Activated CD8-positive, alpha-beta memory T cell treated with anti-CD3 and anti-CD28 coated beads, Interleukin-2, amount 50 U/mL, for 4 hours (primary cell): Measurements from ENCODE around the gene ATPAF2.

Source experiments
- DNase-seq: peaks from one replicate; pipeline ENCODE4 v3.0.0-alpha.2; 2020

ATPAF2 gene

DNA sequence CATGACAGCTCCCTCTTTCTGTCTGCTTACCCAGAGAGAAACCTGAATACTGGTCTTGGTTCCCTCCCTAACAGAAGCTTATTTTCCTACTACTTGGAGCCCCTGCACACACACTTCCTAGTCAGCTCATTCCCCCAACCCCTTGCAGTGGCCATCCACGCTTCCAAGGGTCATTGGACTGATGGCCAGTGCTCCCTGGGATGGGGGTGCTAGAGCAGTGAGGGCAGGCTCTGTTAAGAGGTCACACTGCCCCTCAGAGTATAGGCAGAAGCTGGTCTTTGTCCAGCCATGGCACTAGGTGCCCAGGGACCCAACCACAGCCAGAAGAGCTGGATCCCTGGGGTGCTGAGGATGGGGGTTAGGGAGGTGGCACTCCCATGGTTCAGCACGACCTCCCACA, 53.8 kb downstream of the ATPAF2 start:
- DNase-seq, result no peak

GRCh38 chr17:17983776-17984175, 55.2 kb downstream of the ATPAF2 start:
- no peak for DNase-seq

DNA sequence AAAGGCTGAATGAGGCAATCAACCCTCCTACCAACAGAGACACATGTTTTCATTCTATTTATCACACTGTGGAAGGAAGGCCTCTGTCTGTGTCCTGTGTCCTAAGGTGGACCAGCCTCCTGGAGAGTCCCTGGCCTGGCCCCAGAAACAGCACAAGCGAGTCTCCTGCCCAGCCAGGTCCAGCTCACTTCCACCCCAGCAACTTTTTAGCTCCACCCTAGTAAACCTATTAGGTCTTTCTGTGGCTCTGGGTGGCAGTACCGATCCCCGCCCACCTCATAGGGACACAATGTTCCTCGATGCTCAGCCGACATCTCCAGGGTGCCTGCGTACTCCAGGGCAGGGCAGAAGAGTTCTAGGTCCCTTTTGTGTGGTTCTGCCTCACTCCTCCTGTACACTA, 55.6 kb downstream of the ATPAF2 start:
- DNase-seq, result no peak

- no peak for DNase-seq
These were observed 56.2 kb downstream of the ATPAF2 start for GRCh38 chr17:17982801-17983200.

- DNase-seq, result no peak
These were observed 57.6 kb downstream of the ATPAF2 start for GRCh38 chr17:17981330-17981729.

- no peak for DNase-seq
These were observed 59.2 kb downstream of the ATPAF2 start for GRCh38 chr17:17979778-17980177.

DNA sequence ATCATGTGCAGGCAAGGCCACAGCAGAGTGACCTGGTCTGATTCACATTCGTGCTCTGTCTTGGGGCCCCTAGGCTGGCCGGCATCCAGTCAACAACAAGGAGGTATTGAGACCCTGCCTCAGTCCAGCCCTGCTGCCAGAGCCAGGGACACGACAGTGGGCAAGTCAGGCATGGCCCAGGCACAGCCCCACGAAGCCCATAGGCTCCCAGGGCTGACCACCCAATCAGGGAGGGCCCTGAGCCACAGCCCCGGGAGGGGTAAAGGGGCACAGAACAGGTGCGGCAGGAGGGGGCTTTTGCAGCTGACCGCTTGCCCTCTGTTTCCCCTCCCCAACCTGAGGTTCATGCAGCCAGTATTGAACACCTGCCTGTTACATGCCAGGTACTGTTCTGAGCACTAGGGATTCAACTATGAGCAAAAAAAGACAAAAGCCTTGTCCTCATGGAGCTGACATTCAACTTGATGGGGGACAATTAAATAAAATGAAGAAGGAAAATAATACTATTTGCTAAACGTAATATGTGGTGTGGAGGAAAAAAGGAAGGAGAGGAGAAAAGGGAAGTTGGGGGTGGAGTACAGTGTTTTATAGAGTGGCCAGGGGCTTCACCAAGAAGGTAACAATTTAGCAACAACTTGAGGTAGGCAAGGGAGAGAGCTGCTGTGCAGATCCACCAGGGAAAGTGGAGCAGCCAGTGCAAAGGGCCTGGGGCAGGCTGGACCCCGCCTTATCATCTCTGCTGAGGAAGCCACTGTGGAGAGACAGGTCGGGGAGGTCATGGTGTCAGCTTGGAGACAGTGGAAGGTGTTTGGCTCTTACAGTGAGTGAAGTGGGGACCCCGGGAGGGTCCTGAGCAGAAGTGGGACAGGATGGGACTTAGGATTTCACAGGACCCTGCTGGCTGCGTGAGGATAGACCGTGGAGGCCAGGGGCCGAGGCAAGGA, 60.2 kb downstream of the ATPAF2 start:
- DNase-seq, result no peak

GRCh38 chr17:17976931-17977570, 61.9 kb downstream of the ATPAF2 start:
- DNase-seq, result no peak

DNA sequence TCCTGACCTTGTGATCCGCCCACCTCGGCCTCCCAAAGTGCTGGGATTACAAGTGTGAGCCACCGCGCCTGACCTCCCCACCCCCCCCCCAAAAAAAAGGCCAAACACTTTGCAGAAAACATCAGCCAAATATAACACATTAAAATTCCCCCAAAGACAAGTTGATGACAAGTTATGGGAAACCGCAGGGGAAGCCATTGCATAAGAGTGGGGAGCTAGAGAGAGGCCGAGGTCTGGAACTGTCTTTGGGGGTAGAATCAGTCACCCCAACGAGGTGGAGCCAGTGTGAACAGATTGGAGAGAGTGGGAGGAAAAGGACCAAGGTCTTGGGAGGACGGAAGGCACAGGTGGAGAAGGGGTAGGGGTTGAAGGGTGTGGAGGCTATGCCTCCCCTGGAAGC, 63.5 kb downstream of the ATPAF2 start:
- DNase-seq, result no peak

DNA sequence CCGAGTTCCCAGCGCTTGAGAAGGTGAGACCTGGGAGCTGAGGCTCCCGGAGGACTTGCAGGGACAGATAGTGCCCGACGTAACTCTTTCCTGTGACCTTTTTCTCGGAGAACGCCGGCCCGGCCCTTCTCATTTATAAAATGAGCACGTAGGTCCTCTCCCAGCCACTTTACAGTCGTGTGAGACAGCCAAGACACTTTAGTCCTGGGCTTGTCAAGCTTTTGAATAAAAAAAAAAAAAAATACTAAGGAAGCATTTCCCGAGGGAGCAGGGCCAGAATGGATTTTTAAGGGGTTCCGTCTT, 66.1 kb downstream of the ATPAF2 start:
- DNase-seq, result no peak

- DNase-seq, result peak; percentile 100
These were observed 66.6 kb downstream of the ATPAF2 start, which contains the start of the genes DRC3 and TOM1L2 for GRCh38 chr17:17972126-17972951. Gene DRC3, plus strand, starts transcription at chr17:17972862. Its CDS starts 4,737 bp downstream, at chr17:17977599. Gene TOM1L2, minus strand, starts transcription at chr17:17972400. Its CDS starts 87 bp downstream, at chr17:17972313.

GRCh38 chr17:17971431-17972125, 67.4 kb downstream of the ATPAF2 start:
- DNase-seq, result peak; percentile 31

GRCh38 chr17:17970699-17971430, 68.1 kb downstream of the ATPAF2 start:
- no peak for DNase-seq
